Renal cortical epithelial cell (primary cell): ENCODE data around the gene ZNF70. TPM values are rescaled to one million over a fixed set of nuclear protein-coding genes. Genes with fewer than 3 reads are reported as not detected.

Source experiments
- DNase-seq: peaks from one replicate; pipeline ENCODE4 v3.0.0-alpha.2; 2011; ENCODE audit warnings: low read depth
- total RNA-seq: library from RNA; depleted of rRNA; stranded (reverse); fragments of >200 nt; gene quantifications from 2 replicates; pipeline ENCODE4 v1.2.3, GENCODE V29; 2014

ZNF70 gene
- total RNA-seq, 1 donor from 2014 or later = 4.3 TPM

GRCh38 chr22:23692598-23693291 lies 58.2 kb downstream of the ZNF70 start:
- no peak for DNase-seq

- DNase-seq = no peak
Observed at GRCh38 chr22:23691748-23692423, 59.0 kb downstream of the ZNF70 start.

- DNase-seq = no peak
Observed at GRCh38 chr22:23690713-23691112, 60.2 kb downstream of the ZNF70 start, which contains the start of gene RGL4. Gene RGL4, plus strand, starts transcription at chr22:23691013. Its CDS starts 1,018 bp downstream, at chr22:23692031.

GRCh38 chr22:23689414-23689813 lies 61.5 kb downstream of the ZNF70 start:
- no peak for DNase-seq

Other genes with a start within 250 kb of the ZNF70 start
- not detected in 2 replicates for gene IGLL1, start 170.8 kb downstream of the ZNF70 start, total RNA-seq
- gene DRICH1, start 118.8 kb downstream of the ZNF70 start, total RNA-seq = 0.35 TPM in 1 of 2 replicates, not detected in the other
- not detected in 2 replicates for gene RGL4, start 60.1 kb downstream of the ZNF70 start, total RNA-seq
- gene VPREB3, start 3.3 kb upstream of the ZNF70 start, total RNA-seq = not detected in 2 replicates
- gene C22orf15, start 11.9 kb upstream of the ZNF70 start, total RNA-seq = not detected in 2 replicates
- 0.69 and 8.3 TPM in 2 replicates for gene CHCHD10, start 16.9 kb upstream of the ZNF70 start, total RNA-seq
- 8.4 and 12.3 TPM in 2 replicates for gene MMP11, start 21.7 kb upstream of the ZNF70 start, total RNA-seq
- gene SMARCB1, start 35.9 kb upstream of the ZNF70 start, total RNA-seq = 35.2 and 83.7 TPM in 2 replicates
- gene DERL3, start 87.9 kb upstream of the ZNF70 start, total RNA-seq = 0.17 and 0.30 TPM in 2 replicates
- 18.2 and 22.8 TPM in 2 replicates for gene SLC2A11, start 106.8 kb upstream of the ZNF70 start, total RNA-seq
- gene MIF, start 143.3 kb upstream of the ZNF70 start, total RNA-seq = 213 and 324 TPM in 2 replicates
- gene GSTT2B, start 210.1 kb upstream of the ZNF70 start, total RNA-seq = 3.0 and 4.7 TPM in 2 replicates
- gene DDTL, start 215.8 kb upstream of the ZNF70 start, total RNA-seq = 1.6 and 1.7 TPM in 2 replicates
- gene DDT, start 223.3 kb upstream of the ZNF70 start, total RNA-seq = 124 and 130 TPM in 2 replicates
- gene GSTT2, start 229.0 kb upstream of the ZNF70 start, total RNA-seq = 0.20 TPM in 1 of 2 replicates, not detected in the other